Endothelial cell of umbilical vein (primary cell): ENCODE results near the gene PDCD2.

Source experiments
- POLR2A ChIP-seq: IDR thresholded peaks from 2 replicates; pipeline ENCODE4 v1.6.1; 2012; ENCODE audit warnings: low read depth, mild to moderate bottlenecking, control low read depth, low read length
- TF ChIP-seq, protein P1 (sequence below), 2 donors: IDR thresholded peaks; 1 replicate in 1 of 2; 2 replicates in 1 of 2; pipeline ENCODE4 v1.5.1; 2011; ENCODE audit warnings: low read length in 2 of 2, mild to moderate bottlenecking in 2 of 2, moderate library complexity in 2 of 2, control low read depth in 1 of 2, inconsistent platforms in 1 of 2, low read depth in 1 of 2; ENCODE audit not compliant: insufficient read depth in 1 of 2; ENCODE audit errors: extremely low read depth in 1 of 2

- no peak for TF ChIP-seq POLR2A
- TF ChIP-seq, protein P1, sequence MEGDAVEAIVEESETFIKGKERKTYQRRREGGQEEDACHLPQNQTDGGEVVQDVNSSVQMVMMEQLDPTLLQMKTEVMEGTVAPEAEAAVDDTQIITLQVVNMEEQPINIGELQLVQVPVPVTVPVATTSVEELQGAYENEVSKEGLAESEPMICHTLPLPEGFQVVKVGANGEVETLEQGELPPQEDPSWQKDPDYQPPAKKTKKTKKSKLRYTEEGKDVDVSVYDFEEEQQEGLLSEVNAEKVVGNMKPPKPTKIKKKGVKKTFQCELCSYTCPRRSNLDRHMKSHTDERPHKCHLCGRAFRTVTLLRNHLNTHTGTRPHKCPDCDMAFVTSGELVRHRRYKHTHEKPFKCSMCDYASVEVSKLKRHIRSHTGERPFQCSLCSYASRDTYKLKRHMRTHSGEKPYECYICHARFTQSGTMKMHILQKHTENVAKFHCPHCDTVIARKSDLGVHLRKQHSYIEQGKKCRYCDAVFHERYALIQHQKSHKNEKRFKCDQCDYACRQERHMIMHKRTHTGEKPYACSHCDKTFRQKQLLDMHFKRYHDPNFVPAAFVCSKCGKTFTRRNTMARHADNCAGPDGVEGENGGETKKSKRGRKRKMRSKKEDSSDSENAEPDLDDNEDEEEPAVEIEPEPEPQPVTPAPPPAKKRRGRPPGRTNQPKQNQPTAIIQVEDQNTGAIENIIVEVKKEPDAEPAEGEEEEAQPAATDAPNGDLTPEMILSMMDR (IDR thresholded peaks at IDR 0.05; ENCODE audit: extremely low read depth in 1 of 2, insufficient read depth in 1 of 2, low read depth in 1 of 2, low read length in 2 of 2) = no peak
Observed at GRCh38 chr6:170578909-170579308, 5.5 kb downstream of the PDCD2 start.
